AG09319 (cell line): ENCODE results near the gene WDFY3.
A peak's percentile ranks its signal among the peaks of the same experiment; 100 is the strongest.

Experiments used
- DNase-seq: peaks from one replicate; pipeline ENCODE4 v3.0.0-alpha.2; 2010; ENCODE audit warnings: low read depth; ENCODE audit errors: extremely low read depth
- CTCF ChIP-seq: IDR thresholded peaks from 2 replicates; pipeline ENCODE4 v1.5.1; 2011; ENCODE audit warnings: low read depth, mild to moderate bottlenecking, inconsistent platforms, low read length, moderate library complexity

The WDFY3 gene

GRCh38 chr4:84952004-84952403, 14.5 kb downstream of the WDFY3 start:
- no peak for TF ChIP-seq CTCF
- no peak for DNase-seq

- no peak for DNase-seq
- no peak for TF ChIP-seq CTCF
Observed at GRCh38 chr4:84948056-84948455, 18.4 kb downstream of the WDFY3 start.

GRCh38 chr4:84944947-84945346, 21.5 kb downstream of the WDFY3 start:
- no peak for DNase-seq
- no peak for TF ChIP-seq CTCF

GRCh38 chr4:84940960-84941359, 25.5 kb downstream of the WDFY3 start:
- no peak for TF ChIP-seq CTCF
- no peak for DNase-seq

GRCh38 chr4:84939113-84939512, 27.4 kb downstream of the WDFY3 start:
- no peak for DNase-seq
- TF ChIP-seq CTCF = no peak

- no peak for TF ChIP-seq CTCF
- DNase-seq = peak; percentile 14
Observed at GRCh38 chr4:84938316-84938715, 28.2 kb downstream of the WDFY3 start.

GRCh38 chr4:84937381-84937977, 29.0 kb downstream of the WDFY3 start:
- no peak for DNase-seq
- TF ChIP-seq CTCF = no peak
